NT2/D1 (cell line): ENCODE results near the gene TSR3.

Experiments
- SUZ12 ChIP-seq: IDR thresholded peaks from 2 replicates; pipeline ENCODE4 v1.6.1; 2011; ENCODE audit not compliant: insufficient read length, insufficient read depth; ENCODE audit errors: extremely low read depth
- YY1 ChIP-seq: IDR thresholded peaks from 2 replicates; pipeline ENCODE4 v1.6.1; 2011; ENCODE audit not compliant: insufficient read length, insufficient read depth
- ZNF274 ChIP-seq: IDR thresholded peaks from 2 replicates; pipeline ENCODE4 v1.6.1; 2011; ENCODE audit warnings: mild to moderate bottlenecking, low read depth, low read length

- no peak for TF ChIP-seq ZNF274
- TF ChIP-seq YY1 = no peak
- no peak for TF ChIP-seq SUZ12
These were observed 2.3 kb downstream of the TSR3 start for GRCh38 chr16:1349351-1349750.
